Loucy (cell line): ENCODE measurements around the gene THEM4.
"Not testable (repeated sequence)": the region's sequence is repeated elsewhere in the genome, so short reads cannot be mapped to it uniquely, and the experiment has no call there.

Experiments used
- H2AFZ ChIP-seq: fragments of 200-600 bp; sonication (generic); 2 replicates; pipeline ENCODE4 v1.6.0; 2016; ENCODE audit warnings: antibody characterized with exemption, mild to moderate bottlenecking, low read length, moderate library complexity
- H3F3A ChIP-seq: fragments of 200-600 bp; 2 replicates; pipeline ENCODE4 v1.6.0; 2016; ENCODE audit warnings: antibody characterized with exemption, low read depth, mild to moderate bottlenecking
- H3K27me3 ChIP-seq: fragments of 200-600 bp; sonication (generic); 2 replicates; pipeline ENCODE4 v1.6.1; 2014; ENCODE audit warnings: low read length, mild to moderate bottlenecking; ENCODE audit not compliant: insufficient read depth, poor library complexity, severe bottlenecking
- H3K36me3 ChIP-seq: fragments of 200-600 bp; sonication (generic); 2 replicates; pipeline ENCODE4 v1.6.1; 2016; ENCODE audit warnings: low read length; ENCODE audit not compliant: insufficient read depth
- H3K4me1 ChIP-seq: fragments of 200-600 bp; sonication (generic); 2 replicates; pipeline ENCODE4 v1.5.1; 2014; ENCODE audit warnings: low read length, mild to moderate bottlenecking; ENCODE audit not compliant: insufficient read depth, poor library complexity, severe bottlenecking
- H3K4me2 ChIP-seq: fragments of 200-600 bp; sonication (generic); 2 replicates; pipeline ENCODE4 v1.6.0; 2014; ENCODE audit warnings: antibody characterized with exemption, low read length, low read depth, mild to moderate bottlenecking; ENCODE audit not compliant: poor library complexity, severe bottlenecking
- H3K4me3 ChIP-seq: fragments of 200-600 bp; sonication (generic); 2 replicates; pipeline ENCODE4 v1.5.1; 2014; ENCODE audit warnings: low read length, mild to moderate bottlenecking, mixed read lengths; ENCODE audit not compliant: poor library complexity, severe bottlenecking
- H3K79me2 ChIP-seq: fragments of 200-600 bp; sonication (generic); 2 replicates; pipeline ENCODE4 v1.6.1; 2014; ENCODE audit warnings: low read length; ENCODE audit not compliant: insufficient read depth
- H3K9ac ChIP-seq: fragments of 200-600 bp; sonication (generic); 2 replicates; pipeline ENCODE4 v1.6.0; 2014; ENCODE audit warnings: mild to moderate bottlenecking, low read depth, low read length, moderate library complexity; ENCODE audit not compliant: poor library complexity, severe bottlenecking
- H3K9me2 ChIP-seq: fragments of 200-600 bp; sonication (generic); replicated peaks from 2 replicates; pipeline ENCODE4 v1.6.1; 2016; ENCODE audit warnings: low read depth, low read length, mixed read lengths
- H3K9me3 ChIP-seq: fragments of 200-600 bp; sonication (generic); 2 replicates; pipeline ENCODE4 v1.6.1; 2014; ENCODE audit warnings: mild to moderate bottlenecking, antibody characterized with exemption, low read length, low read depth; ENCODE audit not compliant: insufficient read depth
- H4K20me1 ChIP-seq: fragments of 200-600 bp; sonication (generic); 2 replicates; pipeline ENCODE4 v1.6.0; 2014; ENCODE audit warnings: antibody characterized with exemption, low read length, mild to moderate bottlenecking; ENCODE audit not compliant: insufficient read depth, poor library complexity, severe bottlenecking
- EZH2phosphoT487 ChIP-seq: fragments of 200-600 bp; IDR thresholded peaks from 2 replicates; pipeline ENCODE4 v1.6.1; 2018; ENCODE audit warnings: antibody characterized with exemption, mild to moderate bottlenecking, moderate library complexity, borderline replicate concordance
- TF ChIP-seq, protein P1 (sequence below): fragments of 200-600 bp; sonication (generic); conservative IDR thresholded peaks from 2 replicates; pipeline ENCODE4 v1.5.1; 2014; ENCODE audit warnings: mild to moderate bottlenecking, antibody characterized with exemption, low read length

Gene THEM4

DNA sequence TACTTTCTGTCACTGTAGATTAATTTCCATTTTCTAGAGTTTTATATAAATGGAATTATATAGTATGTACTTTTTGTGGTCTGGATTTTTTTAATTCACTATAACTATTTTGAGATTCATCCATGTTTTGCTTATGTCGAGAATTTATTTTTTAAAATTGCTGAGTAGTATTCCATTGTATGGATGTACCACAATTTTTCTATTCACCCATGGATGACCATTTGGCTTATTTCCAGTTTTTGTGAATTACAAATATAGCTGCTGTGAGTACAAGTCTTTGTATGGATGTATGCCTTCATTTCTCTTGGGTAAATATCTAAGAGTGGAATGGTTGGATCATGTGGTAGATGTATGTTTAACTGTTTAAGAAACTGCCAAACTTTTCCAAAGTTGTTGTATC lies 3.7 kb upstream of the THEM4 start:
- H3K79me2 ChIP-seq: no peaks in the 10 kb centered on the region
- H3F3A ChIP-seq: no peaks in the 10 kb centered on the region
- no peaks in the 10 kb centered on the region for H3K9me2 ChIP-seq
- H4K20me1 ChIP-seq: no peaks in the 10 kb centered on the region
- no peak overlapping the region for H3K4me2 ChIP-seq
- no peaks in the 10 kb centered on the region for H3K27me3 ChIP-seq
- no peak for TF ChIP-seq EZH2phosphoT487
- TF ChIP-seq, protein P1, sequence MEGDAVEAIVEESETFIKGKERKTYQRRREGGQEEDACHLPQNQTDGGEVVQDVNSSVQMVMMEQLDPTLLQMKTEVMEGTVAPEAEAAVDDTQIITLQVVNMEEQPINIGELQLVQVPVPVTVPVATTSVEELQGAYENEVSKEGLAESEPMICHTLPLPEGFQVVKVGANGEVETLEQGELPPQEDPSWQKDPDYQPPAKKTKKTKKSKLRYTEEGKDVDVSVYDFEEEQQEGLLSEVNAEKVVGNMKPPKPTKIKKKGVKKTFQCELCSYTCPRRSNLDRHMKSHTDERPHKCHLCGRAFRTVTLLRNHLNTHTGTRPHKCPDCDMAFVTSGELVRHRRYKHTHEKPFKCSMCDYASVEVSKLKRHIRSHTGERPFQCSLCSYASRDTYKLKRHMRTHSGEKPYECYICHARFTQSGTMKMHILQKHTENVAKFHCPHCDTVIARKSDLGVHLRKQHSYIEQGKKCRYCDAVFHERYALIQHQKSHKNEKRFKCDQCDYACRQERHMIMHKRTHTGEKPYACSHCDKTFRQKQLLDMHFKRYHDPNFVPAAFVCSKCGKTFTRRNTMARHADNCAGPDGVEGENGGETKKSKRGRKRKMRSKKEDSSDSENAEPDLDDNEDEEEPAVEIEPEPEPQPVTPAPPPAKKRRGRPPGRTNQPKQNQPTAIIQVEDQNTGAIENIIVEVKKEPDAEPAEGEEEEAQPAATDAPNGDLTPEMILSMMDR: no peak
- no peak overlapping the region for H3K4me3 ChIP-seq
- H3K4me1 ChIP-seq: no peaks in the 10 kb centered on the region
- H3K9ac ChIP-seq: no peak overlapping the region
- peaks cover 11% of the 10 kb centered on the region; the same call in 1 of the 2 replicates for H3K9me3 ChIP-seq
- no peak overlapping the region for H2AFZ ChIP-seq
- H3K36me3 ChIP-seq: no peaks in the 10 kb centered on the region

DNA sequence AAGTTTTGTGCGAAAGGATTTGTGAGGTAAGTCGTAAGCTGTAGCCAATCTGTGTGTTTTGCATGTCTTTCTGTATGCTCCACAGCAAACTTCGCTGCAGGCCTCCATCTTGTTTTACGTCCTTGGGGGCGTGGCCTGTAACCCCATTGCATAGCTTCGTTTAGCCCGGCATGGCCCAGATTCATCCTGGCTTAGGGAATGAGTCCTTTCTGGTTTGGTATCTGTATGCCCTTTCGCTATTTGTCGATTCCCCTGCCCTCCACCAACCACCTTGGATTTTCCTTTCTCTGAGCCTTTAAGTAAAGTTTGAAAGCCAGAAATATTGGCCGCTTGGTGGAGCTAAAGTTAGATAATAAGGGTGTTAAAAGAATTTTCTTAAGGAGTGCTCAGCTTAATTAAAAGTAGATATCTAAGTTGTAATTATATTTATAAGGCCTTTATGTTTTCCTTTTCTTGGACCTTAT lies 1.1 kb downstream of the THEM4 start:
- H2AFZ ChIP-seq: no peak overlapping the region
- peaks cover 19% of the 10 kb centered on the region; the same call in 1 of the 2 replicates for H3K9me3 ChIP-seq
- H3K4me2 ChIP-seq: no peak overlapping the region
- no peaks in the 10 kb centered on the region for H4K20me1 ChIP-seq
- no peak for TF ChIP-seq EZH2phosphoT487
- TF ChIP-seq, protein P1: no peak
- H3K9ac ChIP-seq: no peak overlapping the region
- no peak overlapping the region for H3K4me3 ChIP-seq
- H3K4me1 ChIP-seq: peaks cover 9% of the 10 kb centered on the region
- H3K79me2 ChIP-seq: no peaks in the 10 kb centered on the region
- no peaks in the 10 kb centered on the region for H3K36me3 ChIP-seq
- H3K9me2 ChIP-seq: no peaks in the 10 kb centered on the region
- H3K27me3 ChIP-seq: no peaks in the 10 kb centered on the region
- no peaks in the 10 kb centered on the region for H3F3A ChIP-seq

DNA sequence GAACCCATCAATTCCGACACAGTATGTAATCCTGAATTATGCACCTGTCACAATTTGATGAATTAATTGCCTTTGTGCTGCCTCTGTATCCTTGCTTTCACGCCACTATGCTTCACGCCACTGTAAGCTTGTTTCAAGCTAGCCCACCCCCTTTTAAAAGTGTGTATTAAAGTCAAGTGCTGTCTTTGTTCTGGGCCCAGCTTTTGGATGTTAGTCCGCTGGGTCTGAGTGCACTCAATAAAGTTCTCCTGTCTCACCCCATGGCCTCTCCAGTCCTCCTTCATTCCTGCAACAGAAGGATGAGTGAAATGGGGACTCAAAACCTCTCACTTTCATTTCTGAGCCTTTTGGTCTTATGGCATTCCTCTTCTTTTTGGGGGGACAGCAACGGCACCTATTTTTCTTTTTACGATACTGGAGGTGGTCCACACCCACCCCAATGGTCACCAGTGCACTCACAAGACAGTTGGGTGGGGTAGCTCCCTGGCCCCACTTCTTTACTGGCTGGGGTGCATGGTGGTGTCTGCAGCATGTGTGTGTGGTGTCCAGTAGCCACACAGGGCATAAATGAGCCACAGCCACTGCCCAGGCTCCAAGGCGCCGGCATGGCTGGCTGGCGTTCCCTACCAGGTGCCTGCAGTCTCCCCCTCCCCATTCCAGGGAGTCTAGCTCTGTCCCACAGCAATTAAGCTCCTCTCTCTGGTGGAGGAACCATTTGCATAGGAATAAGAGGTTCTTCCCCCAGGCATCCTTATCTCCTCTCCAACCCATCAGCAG lies 1.8 kb downstream of the THEM4 start:
- Histone ChIP-seq H3K9ac (no peak overlapping the region), H3K9me2 (no peaks in the 10 kb centered on the region), H3K4me1 (peaks cover 9% of the 10 kb centered on the region), H3K4me2 (no peak overlapping the region), H3K36me3 (no peaks in the 10 kb centered on the region), H3F3A (no peaks in the 10 kb centered on the region), H2AFZ (no peak overlapping the region), H3K79me2 (no peaks in the 10 kb centered on the region), H4K20me1 (no peaks in the 10 kb centered on the region), H3K27me3 (no peaks in the 10 kb centered on the region), H3K9me3 (peaks cover 19% of the 10 kb centered on the region; the same call in 1 of the 2 replicates), H3K4me3 (no peak overlapping the region)
- TF ChIP-seq EZH2phosphoT487: no peak
- TF ChIP-seq, protein P1: no peak

DNA sequence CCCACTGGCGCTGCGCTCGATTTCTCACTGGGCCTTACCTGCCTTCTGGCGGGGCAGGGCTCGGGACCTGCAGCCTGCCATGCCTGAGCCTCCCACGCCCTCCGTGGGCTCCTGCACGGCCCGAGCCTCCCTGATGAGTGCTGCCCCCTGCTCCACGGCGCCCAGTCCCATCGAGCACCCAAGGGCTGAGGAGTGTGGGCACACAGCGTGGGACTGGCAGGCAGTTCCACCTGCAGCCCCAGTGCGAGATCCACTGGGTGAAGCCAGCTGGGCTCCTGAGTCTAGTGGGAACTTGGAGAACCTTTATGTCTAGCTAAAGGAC lies 3.0 kb downstream of the THEM4 start:
- not testable (repeated sequence) for H2AFZ ChIP-seq, H3K36me3 ChIP-seq, H3F3A ChIP-seq, H3K4me2 ChIP-seq, H3K4me3 ChIP-seq, H3K9ac ChIP-seq, H4K20me1 ChIP-seq, H3K4me1 ChIP-seq, H3K27me3 ChIP-seq, H3K9me2 ChIP-seq, H3K79me2 ChIP-seq
- H3K9me3 ChIP-seq: peaks cover 19% of the 10 kb centered on the region; the same call in 1 of the 2 replicates

DNA sequence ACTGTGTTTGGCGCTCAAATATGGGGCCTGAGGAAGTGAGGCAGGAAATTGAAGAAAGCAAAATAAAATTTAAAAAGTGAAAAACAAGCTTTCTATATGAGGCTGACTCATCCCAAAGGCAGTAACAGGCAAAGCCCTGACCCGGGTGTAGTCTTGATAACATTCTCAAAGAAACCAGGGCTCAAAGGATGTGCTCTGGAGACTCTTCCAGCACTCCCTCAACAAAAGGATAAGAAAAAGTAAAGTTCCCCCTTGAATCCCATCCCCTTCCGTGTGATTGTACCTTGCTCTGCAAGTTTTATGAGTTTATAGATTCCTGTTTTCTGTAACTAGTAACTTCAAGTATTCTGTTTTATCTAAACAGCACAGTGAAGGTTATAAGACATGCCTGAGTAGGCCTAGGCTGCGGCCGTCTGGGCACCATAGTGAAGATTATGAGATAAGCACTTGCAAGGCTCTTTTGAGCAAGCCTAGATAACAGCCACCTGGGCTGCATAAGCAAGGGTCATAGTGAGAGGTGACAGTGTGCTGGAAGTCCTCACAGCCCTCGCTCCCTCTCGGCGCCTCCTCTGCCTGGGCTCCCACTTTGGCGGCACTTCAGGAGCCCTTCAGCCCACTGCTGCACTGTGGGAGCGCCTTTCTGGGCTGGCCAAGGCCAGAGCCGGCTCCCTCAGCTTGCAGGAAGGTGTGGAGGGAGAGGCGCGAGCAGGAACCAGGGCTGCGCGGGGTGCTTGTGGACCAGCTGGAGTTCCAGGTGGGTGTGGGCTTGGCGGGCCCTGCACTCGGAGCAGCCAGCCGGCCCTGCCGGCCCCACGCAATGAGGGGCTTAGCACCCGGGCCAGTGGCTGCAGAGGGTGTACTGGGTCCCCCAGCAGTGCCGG lies 3.6 kb downstream of the THEM4 start:
- peaks cover 19% of the 10 kb centered on the region; the same call in 1 of the 2 replicates for H3K9me3 ChIP-seq
- H3K4me2 ChIP-seq: peak overlapping the region; percentile 15

More for the DNA sequence above, 3.6 kb downstream of the THEM4 start:
- H3K4me1 ChIP-seq, H3K27me3 ChIP-seq, H4K20me1 ChIP-seq, H3K4me3 ChIP-seq, H3K79me2 ChIP-seq, H3K36me3 ChIP-seq, H3K9me2 ChIP-seq, H3K9ac ChIP-seq, H3F3A ChIP-seq: not testable (repeated sequence)
- H2AFZ ChIP-seq: peak overlapping the region; percentile 78
